ENCODE data around the gene XCR1.

The XCR1 gene

DNA sequence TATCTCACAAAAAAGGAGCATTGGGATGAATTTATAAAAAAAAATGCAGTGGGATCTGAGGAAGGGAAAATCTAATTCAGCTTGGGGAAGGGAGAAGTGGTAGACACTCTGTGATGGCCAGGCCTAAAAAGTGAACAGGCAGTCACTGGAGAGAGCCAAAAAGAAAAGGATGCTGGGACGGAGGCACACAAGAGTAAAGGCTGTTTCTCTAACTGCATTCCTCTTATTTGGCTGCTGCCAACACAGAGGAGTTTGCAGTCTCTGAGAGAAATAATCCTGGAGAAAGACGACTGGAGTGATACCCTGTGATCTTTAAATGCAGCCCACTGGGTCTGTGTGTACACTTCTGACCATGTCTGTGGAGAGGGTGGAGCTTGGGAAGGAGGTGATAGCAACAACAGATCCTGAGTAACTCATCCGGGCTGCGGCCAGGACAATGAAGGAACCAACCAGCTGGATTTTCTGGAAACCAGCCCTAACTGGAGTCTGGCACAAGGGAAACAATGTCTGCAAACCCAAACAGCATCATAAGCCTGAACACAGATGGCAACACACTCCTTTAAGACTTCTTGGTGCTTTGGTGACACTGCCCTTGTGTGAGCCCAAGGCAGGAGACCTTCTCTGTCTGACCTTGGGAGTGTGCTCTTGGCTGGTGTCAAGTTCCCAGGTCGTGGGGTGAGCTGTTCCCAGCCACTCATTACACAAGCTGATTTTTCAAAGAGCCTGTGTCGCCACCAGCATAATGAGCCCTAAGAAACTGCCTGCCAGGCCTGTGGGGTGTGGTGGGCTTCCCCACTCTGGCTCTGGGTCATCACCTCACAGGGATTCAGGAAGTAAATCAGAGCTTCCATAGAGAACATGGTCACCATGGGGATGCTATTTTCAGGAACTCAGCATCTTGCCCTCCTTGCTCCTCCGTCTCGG lies 39.7 kb downstream of the XCR1 start:
- no peak overlapping the region for H3K4me2 ChIP-seq (ENCODE audit: low read length)
- TF ChIP-seq, protein P1, sequence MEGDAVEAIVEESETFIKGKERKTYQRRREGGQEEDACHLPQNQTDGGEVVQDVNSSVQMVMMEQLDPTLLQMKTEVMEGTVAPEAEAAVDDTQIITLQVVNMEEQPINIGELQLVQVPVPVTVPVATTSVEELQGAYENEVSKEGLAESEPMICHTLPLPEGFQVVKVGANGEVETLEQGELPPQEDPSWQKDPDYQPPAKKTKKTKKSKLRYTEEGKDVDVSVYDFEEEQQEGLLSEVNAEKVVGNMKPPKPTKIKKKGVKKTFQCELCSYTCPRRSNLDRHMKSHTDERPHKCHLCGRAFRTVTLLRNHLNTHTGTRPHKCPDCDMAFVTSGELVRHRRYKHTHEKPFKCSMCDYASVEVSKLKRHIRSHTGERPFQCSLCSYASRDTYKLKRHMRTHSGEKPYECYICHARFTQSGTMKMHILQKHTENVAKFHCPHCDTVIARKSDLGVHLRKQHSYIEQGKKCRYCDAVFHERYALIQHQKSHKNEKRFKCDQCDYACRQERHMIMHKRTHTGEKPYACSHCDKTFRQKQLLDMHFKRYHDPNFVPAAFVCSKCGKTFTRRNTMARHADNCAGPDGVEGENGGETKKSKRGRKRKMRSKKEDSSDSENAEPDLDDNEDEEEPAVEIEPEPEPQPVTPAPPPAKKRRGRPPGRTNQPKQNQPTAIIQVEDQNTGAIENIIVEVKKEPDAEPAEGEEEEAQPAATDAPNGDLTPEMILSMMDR (IDR thresholded peaks at IDR 0.05; ENCODE audit: low read depth, low read length, poor library complexity, severe bottlenecking) = no peak
- TF ChIP-seq EZH2phosphoT487 (IDR thresholded peaks at IDR 0.05; ENCODE audit: borderline replicate concordance, low read length) = no peak
- no peaks in the 10 kb centered on the region for H3K27me3 ChIP-seq (ENCODE audit: control insufficient read depth, low read length)
- no peaks in the 10 kb centered on the region for H3K9me2 ChIP-seq (replicated peaks; ENCODE audit: control insufficient read depth, low read length)
- H3K79me2 ChIP-seq (ENCODE audit: control insufficient read depth, low read length) = peaks cover 67% of the 10 kb centered on the region
- peaks cover 23% of the 10 kb centered on the region for H3K36me3 ChIP-seq (ENCODE audit: control insufficient read depth, low read length)
- no peaks in the 10 kb centered on the region for H3F3A ChIP-seq (ENCODE audit: control insufficient read depth, insufficient read depth)
- H4K20me1 ChIP-seq (ENCODE audit: control insufficient read depth, insufficient read depth, low read depth, low read length) = peaks cover 4% of the 10 kb centered on the region
- no peaks in the 10 kb centered on the region for H3K9me3 ChIP-seq (ENCODE audit: control insufficient read depth, insufficient read depth, low read length)
- H3K27ac ChIP-seq (ENCODE audit: low read depth, low read length) = no peak overlapping the region
- peaks cover 5% of the 10 kb centered on the region for H3K4me1 ChIP-seq (ENCODE audit: control insufficient read depth, low read length)
- no peak overlapping the region for H3K4me3 ChIP-seq (ENCODE audit: low read length)

DNA sequence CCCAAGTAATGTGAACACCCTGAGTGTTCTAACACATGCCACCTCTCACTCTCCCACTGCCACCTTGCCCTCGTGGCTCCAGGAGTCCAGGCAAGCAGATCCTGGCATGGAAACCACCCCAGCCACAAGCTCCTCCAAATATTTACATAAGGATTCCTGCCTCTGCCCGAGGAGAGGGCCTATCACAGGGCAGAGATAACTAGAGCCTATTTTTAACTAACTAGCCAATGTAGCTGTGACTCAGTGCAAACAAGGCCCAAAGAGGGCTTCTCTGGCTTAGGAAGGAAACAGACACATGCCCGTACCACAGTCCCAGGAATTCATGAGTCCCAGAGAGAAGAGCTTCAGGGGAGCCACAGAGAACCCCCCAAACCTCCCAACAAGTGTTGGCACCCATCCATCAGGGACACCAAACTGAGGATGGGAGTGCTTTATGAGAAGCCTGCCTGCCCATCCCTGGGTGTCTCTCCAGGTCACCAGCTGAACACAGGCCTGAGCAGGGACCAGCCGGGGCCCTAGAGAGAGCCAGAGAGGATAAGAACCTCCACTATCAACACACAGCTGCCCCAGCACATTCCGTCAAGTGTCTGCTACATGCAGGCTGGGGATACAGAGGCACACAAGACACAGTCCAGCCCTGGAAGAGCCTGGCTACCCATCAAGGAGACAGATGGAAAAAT lies 40.8 kb downstream of the XCR1 start:
- no peaks in the 10 kb centered on the region for H3K9me2 ChIP-seq (replicated peaks; ENCODE audit: control insufficient read depth, low read length)
- H3K9me3 ChIP-seq (ENCODE audit: control insufficient read depth, insufficient read depth, low read length) = no peaks in the 10 kb centered on the region
- H3K4me1 ChIP-seq (ENCODE audit: control insufficient read depth, low read length) = no peaks in the 10 kb centered on the region
- H3K27me3 ChIP-seq (ENCODE audit: control insufficient read depth, low read length) = no peaks in the 10 kb centered on the region
- H3K4me2 ChIP-seq (ENCODE audit: low read length) = no peak overlapping the region
- no peak overlapping the region for H3K27ac ChIP-seq (ENCODE audit: low read depth, low read length)
- no peak for TF ChIP-seq EZH2phosphoT487 (IDR thresholded peaks at IDR 0.05; ENCODE audit: borderline replicate concordance, low read length)
- TF ChIP-seq, protein P1 (IDR thresholded peaks at IDR 0.05; ENCODE audit: low read depth, low read length, poor library complexity, severe bottlenecking) = no peak
- H3F3A ChIP-seq (ENCODE audit: control insufficient read depth, insufficient read depth) = no peaks in the 10 kb centered on the region
- peaks cover 32% of the 10 kb centered on the region for H3K36me3 ChIP-seq (ENCODE audit: control insufficient read depth, low read length)
- peaks cover 4% of the 10 kb centered on the region for H4K20me1 ChIP-seq (ENCODE audit: control insufficient read depth, insufficient read depth, low read depth, low read length)
- peaks cover 55% of the 10 kb centered on the region for H3K79me2 ChIP-seq (ENCODE audit: control insufficient read depth, low read length)
- no peak overlapping the region for H3K4me3 ChIP-seq (ENCODE audit: low read length)

DNA sequence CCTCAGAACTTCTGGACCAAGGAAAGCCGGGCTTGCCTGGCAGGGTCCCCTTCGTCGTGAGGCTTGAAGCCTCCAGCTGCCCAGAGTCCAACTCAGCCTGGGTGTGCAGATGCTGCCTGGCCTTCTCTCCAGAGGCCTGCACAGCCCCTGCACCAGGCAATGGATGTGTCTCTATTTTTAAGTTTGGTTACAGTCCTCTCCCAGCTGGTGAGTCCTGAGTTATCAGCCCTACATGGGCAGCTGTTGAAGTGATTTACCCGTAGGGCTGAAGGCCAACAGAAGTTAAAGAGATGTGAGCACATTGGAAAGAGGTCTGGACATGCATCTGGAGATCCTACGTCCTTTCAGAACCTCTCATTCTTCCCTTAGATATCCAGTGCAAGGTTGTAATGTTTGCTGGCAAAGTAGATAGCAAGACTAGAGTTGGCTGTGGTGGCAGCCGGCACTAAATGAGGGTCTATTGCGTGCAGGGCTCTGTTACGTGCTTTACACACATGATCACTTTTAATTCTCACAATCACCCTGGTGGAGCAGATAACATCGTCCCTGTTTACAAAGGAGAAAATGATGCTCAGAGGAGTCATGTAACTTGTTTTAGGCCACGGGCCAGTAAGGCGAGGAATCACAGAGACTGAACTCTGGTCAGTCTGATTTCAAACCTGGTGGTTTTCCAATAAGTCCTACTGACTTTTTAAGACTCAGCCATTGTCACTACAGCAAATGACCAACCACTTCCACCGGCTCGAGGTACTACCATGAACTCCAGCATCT lies 41.6 kb downstream of the XCR1 start:
- Histone ChIP-seq H3K9me2 (replicated peaks; ENCODE audit: control insufficient read depth, low read length) (no peaks in the 10 kb centered on the region), H3K36me3 (ENCODE audit: control insufficient read depth, low read length) (peaks cover 39% of the 10 kb centered on the region), H3K4me2 (ENCODE audit: low read length) (no peak overlapping the region), H4K20me1 (ENCODE audit: control insufficient read depth, insufficient read depth, low read depth, low read length) (peaks cover 4% of the 10 kb centered on the region), H3K4me3 (ENCODE audit: low read length) (no peak overlapping the region), H3K79me2 (ENCODE audit: control insufficient read depth, low read length) (peaks cover 50% of the 10 kb centered on the region), H3K27me3 (ENCODE audit: control insufficient read depth, low read length) (no peaks in the 10 kb centered on the region), H3F3A (ENCODE audit: control insufficient read depth, insufficient read depth) (no peaks in the 10 kb centered on the region), H3K4me1 (ENCODE audit: control insufficient read depth, low read length) (no peaks in the 10 kb centered on the region), H3K9me3 (ENCODE audit: control insufficient read depth, insufficient read depth, low read length) (no peaks in the 10 kb centered on the region), H3K27ac (ENCODE audit: low read depth, low read length) (no peak overlapping the region)
- TF ChIP-seq, protein P1 (IDR thresholded peaks at IDR 0.05; ENCODE audit: low read depth, low read length, poor library complexity, severe bottlenecking) = no peak
- no peak for TF ChIP-seq EZH2phosphoT487 (IDR thresholded peaks at IDR 0.05; ENCODE audit: borderline replicate concordance, low read length)
